Globus pallidus (tissue), 1 donor: ENCODE measurements around the gene ZNF22.

ENCODE experiments used
- DNase-seq: peaks from one replicate; pipeline ENCODE4 v3.0.0-alpha.2; 2015; ENCODE audit warnings: low spot score

The ZNF22 gene

DNA sequence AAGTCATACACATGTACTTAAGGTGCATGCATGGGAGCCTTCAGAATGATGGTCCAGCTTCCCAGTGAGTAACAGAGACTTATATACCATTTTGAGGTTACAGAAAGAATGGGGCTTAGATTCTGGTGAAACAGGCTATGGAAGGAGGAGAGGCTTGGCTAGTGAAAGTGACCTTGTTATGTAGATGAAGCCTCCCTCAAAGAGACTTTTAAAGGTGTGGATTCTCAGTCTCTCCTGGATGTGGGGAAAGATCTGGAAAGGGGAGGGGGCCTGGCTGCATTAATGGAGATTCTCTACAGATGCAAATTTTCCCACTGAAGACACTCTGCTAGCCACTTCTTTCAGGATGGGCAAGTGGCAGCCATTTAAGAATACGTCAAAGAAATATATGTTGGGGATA, 35.6 kb upstream of the ZNF22 start:
- DNase-seq: no peak

DNA sequence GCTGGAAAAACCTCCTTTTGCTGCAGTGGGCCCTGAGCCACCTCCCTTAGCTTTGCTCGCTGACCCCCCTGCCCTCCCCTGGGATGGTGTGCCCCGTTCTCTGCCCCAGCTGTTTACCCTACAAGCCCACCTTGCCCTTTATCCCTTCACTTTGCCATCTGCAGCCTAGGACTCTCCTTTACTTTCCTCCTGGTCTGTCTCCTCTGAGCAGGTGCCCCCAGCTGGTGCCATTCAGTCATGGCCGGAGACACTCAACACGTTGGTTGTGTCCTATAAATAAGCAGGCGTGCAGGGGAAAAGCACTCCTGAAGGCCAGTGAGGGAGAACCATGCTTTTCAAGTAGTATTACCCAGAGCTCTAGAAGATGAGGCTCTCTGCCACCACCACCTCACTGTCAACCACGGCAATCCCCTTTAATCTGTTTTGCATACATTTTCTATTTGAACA, 35.0 kb upstream of the ZNF22 start:
- DNase-seq: no peak

DNA sequence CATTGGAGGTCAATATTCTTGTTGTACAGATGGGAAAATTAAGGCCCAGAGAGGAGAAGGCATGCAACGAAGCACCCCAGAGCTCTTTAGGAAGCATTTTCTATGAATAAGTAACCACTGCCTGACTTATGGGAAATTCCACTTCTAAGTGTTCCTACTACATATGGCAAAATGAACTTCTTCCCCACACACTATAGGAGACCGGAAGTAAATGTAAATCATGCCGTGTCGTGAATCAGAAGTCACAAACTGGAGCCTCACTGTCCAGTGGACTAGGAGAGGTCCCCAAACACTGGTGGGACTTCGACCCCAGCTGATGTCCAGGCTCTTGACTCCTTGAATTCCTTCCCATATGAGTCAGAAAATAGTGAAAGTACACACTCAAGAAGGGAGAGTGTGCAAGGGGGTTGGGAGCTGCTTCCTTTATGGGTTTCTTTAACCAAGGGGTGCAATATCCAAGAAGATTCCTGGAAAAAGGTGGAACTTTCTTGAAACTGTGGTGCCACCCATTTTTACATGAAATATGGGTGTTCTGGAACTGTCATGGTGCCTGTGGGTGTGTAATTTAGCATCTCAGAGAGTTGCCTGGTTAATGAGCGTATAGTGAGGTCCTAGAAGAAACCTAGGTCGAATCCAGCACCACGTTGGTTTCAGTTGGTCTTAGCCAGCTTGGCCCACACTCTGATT, 34.5 kb upstream of the ZNF22 start:
- no peak for DNase-seq

DNA sequence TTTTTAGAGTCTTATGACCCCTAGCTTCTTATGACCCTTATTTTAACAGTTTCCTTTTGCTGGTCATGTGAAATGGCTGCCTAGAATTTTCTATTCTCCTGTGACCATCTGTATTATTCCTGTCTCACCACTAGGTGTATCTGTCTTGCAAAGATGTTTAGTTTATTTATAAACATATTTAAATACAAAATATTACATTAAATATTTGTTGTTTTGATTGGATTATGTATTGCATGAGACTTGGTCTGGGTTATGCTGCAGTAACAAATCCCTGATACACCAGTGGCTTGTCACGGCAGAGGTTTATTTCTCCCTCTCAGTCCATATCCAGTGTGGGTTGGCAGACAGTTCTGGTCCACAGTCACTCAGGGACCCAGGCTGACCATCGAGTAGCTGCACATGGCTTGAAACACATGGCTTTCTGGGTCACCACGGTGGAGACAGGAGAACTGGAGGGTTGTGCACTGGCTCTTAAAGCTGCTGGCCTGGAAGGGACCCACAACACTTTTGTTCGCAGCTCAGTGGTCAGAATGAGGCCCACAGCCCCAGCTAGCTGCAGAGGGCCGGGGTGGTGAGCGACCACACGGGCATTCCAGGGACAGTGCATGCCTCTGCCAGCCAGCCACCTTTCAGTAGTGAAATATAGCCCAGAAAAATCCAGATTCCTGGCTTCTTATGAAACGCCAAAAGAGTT, 33.8 kb upstream of the ZNF22 start:
- DNase-seq: no peak

DNA sequence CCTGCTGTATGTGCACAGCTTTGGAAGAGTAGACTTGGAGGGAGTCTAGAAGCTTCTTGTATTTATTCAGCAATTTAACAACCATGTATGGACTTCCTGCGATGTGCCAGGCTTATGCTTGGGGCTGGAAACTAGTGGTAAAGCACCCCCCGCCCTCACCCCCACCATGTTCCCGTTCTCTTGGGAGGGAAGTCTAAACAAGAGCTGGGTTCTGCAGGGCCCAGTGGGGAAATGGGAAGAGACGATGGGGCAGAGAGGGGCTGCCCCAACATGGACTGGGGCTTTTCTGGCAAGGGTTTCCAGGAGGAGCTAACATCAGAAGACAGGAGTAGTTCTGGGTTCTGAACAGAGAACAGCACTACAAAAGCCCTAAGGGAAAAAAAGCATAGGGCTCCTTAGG, 33.1 kb upstream of the ZNF22 start:
- no peak for DNase-seq

DNA sequence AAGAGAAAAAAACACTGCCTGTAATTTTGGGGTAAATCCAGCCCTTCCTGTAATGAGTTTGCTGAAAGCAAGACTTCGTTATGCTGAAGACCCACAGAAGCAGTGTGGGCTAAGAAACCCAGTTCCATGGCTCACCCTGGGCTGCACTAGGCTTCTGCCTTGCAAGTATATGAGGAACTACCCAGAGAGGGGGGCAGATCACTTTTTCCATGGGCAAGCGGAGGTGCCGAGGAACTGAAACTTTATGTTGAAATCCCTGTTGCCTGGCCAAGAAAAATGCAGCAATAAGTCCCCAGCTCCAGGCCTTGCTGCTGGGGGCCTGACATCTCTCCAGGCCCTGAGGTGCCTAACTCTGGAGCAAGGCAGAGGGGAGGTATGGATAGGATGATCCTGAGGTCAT, 32.6 kb upstream of the ZNF22 start:
- peak; percentile 69 for DNase-seq

DNA sequence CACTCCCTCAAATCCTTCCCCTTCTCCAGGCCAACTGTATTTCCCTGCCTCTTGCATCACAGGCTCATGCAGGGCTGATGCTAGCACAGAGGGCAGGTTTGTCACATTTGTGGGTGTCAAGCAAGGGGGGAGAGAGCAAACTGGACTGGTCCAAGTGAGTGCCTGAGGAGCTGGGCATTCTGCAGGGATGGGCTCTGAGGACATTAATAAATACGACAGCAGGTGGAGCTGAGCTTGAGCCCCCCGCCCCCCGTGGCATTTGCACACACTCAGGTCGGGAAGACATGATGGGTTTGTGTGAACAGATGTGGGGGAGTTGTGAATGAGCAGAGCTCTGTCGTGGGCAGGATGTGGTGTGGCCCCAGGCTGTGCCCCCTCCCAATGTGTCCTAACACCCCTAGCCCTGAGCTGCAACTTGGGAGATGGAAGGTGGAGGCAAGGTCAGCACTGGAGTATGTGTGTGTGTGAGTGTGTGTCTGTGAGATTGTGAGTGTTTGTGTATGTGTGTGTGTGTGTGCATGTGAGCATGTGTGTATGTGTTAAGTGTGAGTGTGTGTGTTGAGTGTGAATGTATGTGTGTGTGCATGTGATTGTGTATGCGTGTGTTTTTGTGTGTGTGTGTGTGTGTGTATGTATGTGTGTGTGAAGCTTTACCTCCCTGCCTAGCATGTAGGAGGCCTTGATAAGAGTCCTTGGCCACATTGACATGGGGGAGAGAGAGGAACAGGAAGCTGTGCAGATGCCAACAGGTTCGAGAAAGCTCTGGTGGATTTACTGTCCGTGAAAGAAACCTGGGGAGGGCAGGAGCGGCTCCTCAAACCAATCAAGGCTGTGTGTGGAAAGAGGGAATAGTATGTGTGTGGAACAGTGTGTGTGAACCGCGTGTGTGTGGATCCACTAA, 32.0 kb upstream of the ZNF22 start:
- no peak for DNase-seq

DNA sequence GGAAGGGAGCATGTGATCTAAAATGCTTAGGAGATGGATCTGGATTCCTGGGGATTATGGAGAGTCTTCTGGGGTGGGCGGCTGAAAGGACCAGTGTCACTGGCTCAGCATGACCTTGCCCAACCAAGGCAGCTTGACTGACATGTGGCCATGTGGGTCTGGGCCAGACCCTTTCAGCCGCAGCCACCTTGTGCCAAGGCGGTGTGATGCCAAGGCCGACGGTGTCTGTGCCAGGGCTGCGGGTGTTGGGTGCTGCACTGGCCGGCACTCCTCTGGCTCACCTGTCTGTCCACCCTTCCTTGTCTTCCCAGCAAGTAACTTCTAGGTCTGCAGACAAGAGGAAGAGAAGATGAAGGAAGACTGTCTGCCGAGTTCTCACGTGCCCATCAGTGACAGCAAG, 30.9 kb upstream of the ZNF22 start:
- no peak for DNase-seq

DNA sequence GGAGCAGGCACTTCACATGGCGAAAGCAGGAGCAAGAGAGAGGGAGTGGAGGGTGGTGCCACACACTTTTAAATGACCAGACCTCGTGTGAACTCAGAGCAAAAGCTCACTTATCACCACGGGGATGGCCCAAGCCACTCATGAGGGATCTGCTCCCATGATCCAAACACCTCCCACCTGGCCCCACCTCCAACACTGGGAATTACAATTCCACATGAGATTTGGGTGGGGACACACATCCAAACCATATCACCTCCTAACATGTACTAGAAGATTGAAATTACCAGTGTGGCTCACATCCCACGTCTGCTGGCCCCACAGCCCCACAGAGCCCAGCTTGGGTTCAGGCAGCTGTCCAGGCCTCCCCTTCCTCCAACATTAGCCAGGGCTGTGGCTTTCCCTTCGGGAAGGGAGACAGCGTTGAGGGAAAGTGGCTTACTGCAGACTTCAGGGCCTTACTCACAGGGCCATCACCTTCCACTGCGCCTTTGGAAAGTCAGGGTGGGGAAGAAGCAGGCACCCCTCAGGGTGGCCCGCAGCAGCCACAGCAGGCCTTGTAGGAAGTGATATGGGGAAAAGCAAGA, 29.8 kb upstream of the ZNF22 start:
- DNase-seq: no peak

DNA sequence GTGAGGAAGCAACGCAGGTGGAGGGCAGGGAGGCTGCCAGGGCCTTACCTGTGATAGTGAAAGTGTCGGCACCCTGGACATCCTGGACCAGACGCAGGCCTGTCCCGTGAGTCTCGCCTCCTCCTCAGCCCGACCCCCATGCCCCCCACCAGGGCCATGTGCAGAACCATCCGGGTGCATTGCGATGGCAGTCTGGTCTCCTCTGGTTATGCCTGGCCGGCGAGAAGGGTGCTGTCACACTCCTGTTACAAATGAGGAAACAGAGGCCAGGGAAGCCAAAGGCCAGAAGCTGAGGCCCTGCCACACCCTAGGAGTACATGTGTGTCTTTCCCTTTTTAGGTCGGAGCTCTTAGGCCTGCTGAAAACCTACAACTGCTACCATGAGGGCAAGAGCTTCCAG, 29.3 kb upstream of the ZNF22 start:
- DNase-seq: no peak

DNA sequence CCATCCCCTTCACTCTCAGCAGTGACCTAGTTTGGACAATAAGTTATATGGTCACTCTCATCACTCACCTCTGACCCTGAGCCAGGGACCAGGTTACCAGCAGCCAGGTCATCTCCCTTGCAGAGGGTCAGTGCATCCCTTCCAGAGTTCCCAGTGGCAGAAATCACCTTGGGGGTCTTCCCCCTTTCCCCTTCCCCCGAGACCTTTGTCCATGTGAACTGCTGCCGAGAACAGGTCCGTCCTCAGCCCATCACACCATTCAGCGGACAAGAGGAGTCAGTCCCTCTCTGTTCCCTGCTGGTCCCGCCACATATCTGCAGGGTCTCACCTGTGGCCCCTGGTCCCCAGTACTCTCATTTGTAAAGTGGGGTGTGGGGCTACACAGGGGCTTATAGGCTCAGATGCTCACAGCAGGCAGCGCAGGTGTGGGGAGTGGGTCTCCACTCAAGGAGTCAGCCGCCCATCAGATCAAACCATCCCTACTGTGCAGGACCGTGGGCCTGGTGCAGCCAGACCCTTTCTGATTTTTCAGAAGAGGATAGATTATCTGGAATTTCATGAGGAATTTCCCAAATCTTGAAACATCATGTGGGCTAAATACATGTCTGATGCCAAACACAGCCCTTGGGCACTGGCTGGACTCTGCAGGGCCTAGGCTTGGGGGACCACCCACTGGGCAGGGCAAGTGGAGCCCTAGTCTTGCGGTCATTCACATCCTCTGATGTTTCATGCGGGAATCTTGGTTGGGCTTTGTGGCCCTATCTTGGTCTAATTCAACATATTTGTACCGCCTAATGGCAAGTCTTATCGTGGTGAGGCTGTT, 28.6 kb upstream of the ZNF22 start:
- DNase-seq: no peak

DNA sequence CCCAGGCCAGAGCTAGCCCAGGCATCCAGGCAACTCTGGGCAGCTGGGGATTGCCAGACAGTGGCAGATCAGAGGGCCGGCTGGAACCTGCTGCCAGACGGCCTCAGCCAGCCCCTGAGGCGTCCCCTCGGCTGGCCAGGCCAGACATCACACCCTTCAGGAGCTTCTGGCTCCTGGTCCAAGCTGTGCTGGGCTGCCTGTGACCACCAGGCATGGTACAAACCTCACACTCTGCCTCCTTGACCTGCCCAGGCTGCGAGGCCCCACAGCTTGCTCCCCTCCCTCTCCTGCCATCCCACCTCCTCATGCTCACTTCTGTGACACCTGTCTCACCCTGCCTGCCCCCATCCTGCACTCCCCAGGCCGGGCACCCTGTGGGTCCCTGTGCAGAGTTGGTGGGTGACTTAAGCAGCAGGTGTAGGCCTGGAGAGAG, 27.8 kb upstream of the ZNF22 start:
- DNase-seq: no peak

DNA sequence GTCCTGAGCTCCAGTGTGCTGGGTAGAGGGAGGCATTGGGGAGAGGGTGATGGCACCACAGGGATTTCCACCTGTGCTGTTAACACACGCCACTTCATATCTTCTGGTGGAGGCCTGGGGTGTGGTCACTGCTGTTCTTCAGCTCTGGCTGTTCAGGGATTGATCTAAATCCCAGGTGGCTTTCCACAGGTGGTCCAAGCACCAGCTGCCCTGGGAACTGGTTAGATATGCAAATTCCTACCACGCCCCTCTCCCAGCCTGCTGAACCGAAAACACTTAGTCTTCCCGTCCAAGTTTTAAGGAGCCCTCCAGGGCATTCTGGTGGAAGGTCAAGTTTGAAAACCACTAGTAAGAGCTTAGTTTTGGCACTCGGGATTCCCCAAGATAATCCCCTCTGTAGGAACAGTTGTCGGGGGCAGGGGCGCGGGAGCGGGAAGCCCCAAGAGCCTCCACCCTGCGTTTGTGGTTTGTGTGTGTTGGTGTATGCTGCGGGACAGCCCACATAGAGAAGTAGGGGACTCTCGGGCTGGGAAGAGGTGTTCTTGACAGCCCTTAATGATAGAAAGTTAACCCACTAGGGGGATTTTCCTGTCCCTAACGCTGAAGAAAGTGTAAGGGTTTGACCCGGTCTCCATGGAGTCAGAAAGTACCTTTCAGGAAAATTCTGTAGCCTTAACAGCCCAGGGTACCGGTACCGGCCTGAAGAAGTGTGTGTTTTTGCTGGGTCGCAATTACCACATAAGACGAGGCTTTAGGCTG, 27.2 kb upstream of the ZNF22 start:
- no peak for DNase-seq

DNA sequence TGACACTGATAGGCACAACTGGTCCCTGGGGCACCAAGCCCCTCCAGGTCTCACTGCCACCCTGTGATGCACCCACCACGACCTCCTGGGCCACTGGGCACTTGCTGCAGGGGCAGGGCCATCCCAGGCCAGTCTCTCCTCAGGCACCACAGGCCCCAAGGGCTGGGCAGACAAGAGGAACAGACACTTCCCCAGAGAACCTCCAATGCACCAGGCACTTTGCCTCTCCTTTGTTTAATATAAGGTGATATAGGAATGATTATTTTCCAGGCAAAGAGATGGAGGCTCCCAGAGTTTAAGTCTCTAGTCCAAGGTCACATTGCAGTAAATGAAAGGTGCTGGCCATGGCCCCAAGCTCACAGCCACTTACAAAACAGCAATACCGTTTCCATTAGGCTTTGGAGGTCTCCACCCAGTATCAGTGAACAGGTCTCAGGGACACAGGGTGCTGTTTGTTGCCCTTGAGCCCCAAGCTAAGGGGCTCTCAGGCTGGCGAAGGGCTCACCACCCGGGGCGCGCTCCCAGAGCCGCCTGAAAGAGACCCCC, 26.6 kb upstream of the ZNF22 start:
- DNase-seq: no peak

DNA sequence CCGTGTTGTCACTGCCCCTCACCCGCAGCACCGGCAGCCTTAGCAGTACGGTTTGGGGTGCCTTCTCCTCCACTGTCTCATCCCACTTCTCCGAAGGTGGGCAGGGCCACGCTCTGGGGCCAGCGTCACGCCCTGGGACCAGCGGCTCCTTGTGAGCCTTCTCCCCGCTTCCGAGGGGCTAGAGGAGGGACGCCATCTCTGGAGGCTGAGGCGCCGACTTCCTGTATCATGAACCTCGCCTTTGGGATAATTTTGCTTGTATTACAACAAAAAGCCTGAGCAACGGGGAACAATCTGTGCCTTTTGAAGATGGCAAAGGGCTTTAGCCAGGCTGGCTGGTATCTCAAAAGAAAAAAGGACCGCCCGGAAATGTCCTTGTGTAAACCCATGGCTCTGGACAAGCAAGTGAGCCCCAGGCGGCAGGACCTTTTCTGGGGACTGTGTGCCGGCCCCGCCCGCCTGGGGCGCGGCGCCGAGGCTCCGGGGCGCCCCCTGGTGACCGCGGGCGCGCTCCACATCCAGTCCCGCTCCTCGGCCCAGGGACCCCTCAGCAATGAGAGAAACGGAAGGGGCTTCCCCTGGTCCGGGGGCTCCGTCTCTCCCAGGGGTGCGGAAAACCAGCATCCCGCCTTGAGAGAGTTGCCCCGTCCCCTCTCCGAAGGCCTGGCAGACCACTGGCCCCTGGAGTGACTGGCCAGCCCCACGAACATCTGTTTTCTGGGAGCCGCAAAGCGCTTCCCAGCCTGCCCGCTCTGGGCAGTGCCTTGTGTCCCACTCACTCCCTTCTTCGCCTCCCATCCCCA, 25.9 kb upstream of the ZNF22 start:
- peak; percentile 75 for DNase-seq

DNA sequence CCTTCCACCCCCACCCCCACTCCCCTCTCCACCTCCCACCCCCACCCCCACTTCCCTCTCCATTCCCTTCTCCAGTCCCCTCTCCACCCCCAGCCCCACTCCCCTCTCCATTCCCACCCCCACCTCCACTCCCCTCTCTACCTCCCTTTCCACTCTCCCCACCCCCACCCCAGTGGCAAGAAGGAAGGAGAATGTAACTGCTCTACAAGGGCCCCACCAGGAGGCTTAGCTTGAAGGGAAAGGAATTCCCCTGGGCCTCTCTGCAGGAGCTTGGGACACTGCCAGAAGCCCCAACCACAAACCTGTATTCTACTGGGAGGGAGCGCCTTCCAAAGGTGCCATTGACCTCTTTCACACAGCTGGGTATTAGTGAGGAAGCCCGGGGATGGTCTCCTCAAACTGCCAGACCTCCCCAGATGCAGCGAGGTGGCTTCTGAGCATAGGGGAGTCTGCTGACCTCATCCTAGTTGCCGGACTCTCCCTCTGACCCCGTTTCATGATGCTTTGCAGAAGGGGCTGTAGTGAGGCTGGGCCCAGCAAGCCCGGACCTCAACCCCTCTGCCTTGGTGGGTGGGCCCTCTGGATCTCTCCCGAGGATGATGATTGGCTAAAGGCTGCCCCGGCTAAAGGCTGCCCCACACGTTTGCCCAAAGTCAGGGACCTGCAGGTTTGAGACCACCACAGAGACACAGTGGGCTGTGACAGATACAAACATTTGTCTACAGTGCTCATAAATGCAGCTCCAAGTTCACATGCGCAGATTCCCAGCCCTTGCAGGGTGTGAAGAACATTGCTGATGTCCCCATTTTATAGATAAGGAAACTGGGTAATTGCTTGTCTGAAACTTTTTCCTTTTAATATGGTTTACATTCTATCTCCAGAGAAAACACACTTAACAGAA, 25.0 kb upstream of the ZNF22 start:
- no peak for DNase-seq

DNA sequence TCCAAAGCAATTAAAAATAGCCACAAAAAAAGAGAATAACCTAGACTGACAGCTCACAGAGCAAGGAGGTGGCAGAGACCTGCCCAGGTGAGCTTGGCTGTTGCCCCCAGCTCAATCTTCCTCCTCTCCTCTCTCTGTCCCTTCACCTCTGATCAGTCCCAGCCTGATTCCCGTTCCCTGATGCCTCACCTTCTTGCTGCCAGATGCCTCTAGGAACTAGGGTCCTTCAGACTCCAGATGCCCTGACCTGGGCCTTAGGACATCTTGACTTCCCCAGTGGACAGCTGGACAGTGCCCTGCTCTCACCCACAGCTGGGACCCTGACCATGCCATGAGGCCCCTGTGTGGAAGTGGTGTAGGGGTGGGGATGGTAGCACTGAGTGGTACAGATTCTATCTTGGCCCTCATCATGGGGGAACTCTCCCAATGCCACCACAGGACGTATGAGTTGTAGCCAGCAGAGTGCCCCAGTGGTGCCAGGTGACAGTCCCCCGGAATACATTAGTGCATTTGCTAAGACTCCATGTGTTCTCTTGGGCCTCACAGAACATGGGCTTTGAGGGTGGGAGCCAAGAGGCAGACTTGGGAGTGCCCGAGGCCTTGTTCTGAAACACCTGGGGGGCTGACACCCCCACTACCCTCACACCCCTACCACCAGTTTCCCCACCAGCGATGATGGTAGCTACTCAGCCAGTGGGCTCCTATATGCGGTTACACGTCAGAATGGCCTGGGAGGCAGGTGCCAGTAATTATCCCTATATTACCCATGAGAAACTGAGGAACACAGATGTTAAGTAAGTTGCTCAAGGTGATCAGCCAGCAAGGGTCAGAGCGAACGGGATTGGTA, 24.1 kb upstream of the ZNF22 start:
- DNase-seq: no peak
